Activated CD4-positive, alpha-beta T cell treated with anti-CD3 and anti-CD28 coated beads for 36 hours (primary cell): ENCODE results near the gene RNU6-1. TPM values are rescaled to one million over a fixed set of nuclear protein-coding genes. Genes with fewer than 3 reads are reported as not detected.

Experiments used
- ATAC-seq: fragments of 200-7000 bp; cut with Tn5 transposase; one replicate; pipeline ENCODE4 v1.10.0; 2021; ENCODE audit warnings: mild to moderate bottlenecking, moderate library complexity
- CTCF ChIA-PET: fragments of 350-600 bp; sonication (Branson Sonifier 250); formaldehyde crosslinking; loops from one replicate; lab custom pipeline; 2021; ENCODE audit warnings: antibody characterized with exemption; lab: Charles Lee
- POLR2A ChIA-PET: fragments of 350-600 bp; sonication (Branson Sonifier 250); formaldehyde crosslinking; loops from one replicate; lab custom pipeline; 2021; ENCODE audit warnings: antibody characterized with exemption, inconsistent platforms; lab: Charles Lee
- DNase-seq: peaks from one replicate; pipeline ENCODE4 v3.0.0-alpha.2; 2020
- H3K27ac Mint-ChIP-seq: one replicate; pipeline ENCODE4 v1.8.0; 2021; ENCODE audit warnings: mixed read lengths
- H3K27me3 Mint-ChIP-seq: one replicate; pipeline ENCODE4 v1.8.0; 2021; ENCODE audit warnings: mixed read lengths
- H3K36me3 Mint-ChIP-seq: one replicate; pipeline ENCODE4 v1.8.0; 2021; ENCODE audit warnings: low read depth, mixed read lengths
- H3K4me1 Mint-ChIP-seq: one replicate; pipeline ENCODE4 v1.8.0; 2021; ENCODE audit warnings: mixed read lengths
- H3K4me3 Mint-ChIP-seq: one replicate; pipeline ENCODE4 v1.8.0; 2021; ENCODE audit warnings: mild to moderate bottlenecking, moderate library complexity, mixed read lengths
- H3K9me3 Mint-ChIP-seq: one replicate; pipeline ENCODE4 v1.8.0; 2021; ENCODE audit warnings: low read depth, mixed read lengths
- intact Hi-C, 2 experiments: fragments of 100-400 bp; cut with DNase I in 1 of 2; cut with micrococcal nuclease in 1 of 2; formaldehyde crosslinking; loops; one replicate each; pipeline versions ENCODE4 v1.14.2 to v1.15.1; 2022 to 2024; cut with DNase I, micrococcal nuclease
- total RNA-seq, 2 experiments: library from RNA; stranded (reverse); gene quantifications; one replicate each; pipeline ENCODE4 v1.2.3, GENCODE V29; 2021

RNU6-1 gene
- total RNA-seq, 2 experiments from 2014 or later: not detected

GRCh38 chr15:67794832-67795574 is 44.8 kb downstream of the RNU6-1 start:
- POLR2A ChIA-PET: no interaction called here
- Mint-ChIP-seq H3K27me3 (no peaks in the 10 kb centered on the region), H3K27ac (no peak overlapping the region), H3K4me3 (no peak overlapping the region), H3K4me1 (peaks cover 6% of the 10 kb centered on the region), H3K36me3 (peaks cover 26% of the 10 kb centered on the region), H3K9me3 (peaks cover 12% of the 10 kb centered on the region)
- ATAC-seq (peak; percentile 53), DNase-seq (peak; percentile 80)
- intact Hi-C loops: no loop called here
- CTCF ChIA-PET: interaction anchor here (0.7 to 1.1 kb wide), 2 partner anchors 10 to 32 kb away, joined by 3 to 5 read pairs; no protein-coding TSS in a partner anchor

GRCh38 chr15:67792250-67792942 is 47.4 kb downstream of the RNU6-1 start:
- ChIA-PET CTCF (no interaction called here), POLR2A (no interaction called here)
- peaks cover 6% of the 10 kb centered on the region for H3K4me1 Mint-ChIP-seq
- no peak overlapping the region for H3K27ac Mint-ChIP-seq
- H3K9me3 Mint-ChIP-seq: peaks cover 12% of the 10 kb centered on the region
- intact Hi-C loops: no loop called here
- H3K27me3 Mint-ChIP-seq: no peaks in the 10 kb centered on the region
- DNase-seq (no peak), ATAC-seq (no peak)
- H3K4me3 Mint-ChIP-seq: no peak overlapping the region
- H3K36me3 Mint-ChIP-seq: peaks cover 28% of the 10 kb centered on the region

- H3K27me3 Mint-ChIP-seq: no peaks in the 10 kb centered on the region
- peaks cover 12% of the 10 kb centered on the region for H3K9me3 Mint-ChIP-seq
- no peak overlapping the region for H3K4me3 Mint-ChIP-seq
- DNase-seq: no peak
- CTCF ChIA-PET: interaction anchor here (0.5 kb wide), 1 partner anchor 452 kb away, joined by 3 read pairs; no protein-coding TSS in a partner anchor
- POLR2A ChIA-PET: no interaction called here
- no peak for ATAC-seq
- H3K36me3 Mint-ChIP-seq: peaks cover 24% of the 10 kb centered on the region
- peaks cover 6% of the 10 kb centered on the region for H3K4me1 Mint-ChIP-seq
- intact Hi-C loops: no loop called here
- H3K27ac Mint-ChIP-seq: no peak overlapping the region
Measured at GRCh38 chr15:67790610-67791319, 49.1 kb downstream of the RNU6-1 start.

Other genes starting within 250 kb of the RNU6-1 start
- under 1 TPM; 0.16 to 0.18 TPM for gene SKOR1, start 14.5 kb downstream of the RNU6-1 start, total RNA-seq
- gene PIAS1, start 214.3 kb upstream of the RNU6-1 start, total RNA-seq: 10 to 100 TPM; 26.7 to 45.8 TPM